Fibroblast of lung (primary cell): ENCODE results near the gene ACSM3. TPM values are rescaled to one million over a fixed set of nuclear protein-coding genes. Genes with fewer than 3 reads are reported as not detected.

Source experiments
- DNase-seq, 2 donors: peaks; one replicate each; pipeline versions ENCODE4 v3.0.0 to v3.0.0-alpha.2; 2010; ENCODE audit warnings: low read depth in 2 of 2
- H2AFZ ChIP-seq: 2 replicates; pipeline ENCODE4 v1.5.1; 2012; ENCODE audit warnings: low read length, control low read depth, inconsistent platforms
- H3K27ac ChIP-seq: 2 replicates; pipeline ENCODE4 v1.5.1; 2011; ENCODE audit warnings: low read length, control low read depth; ENCODE audit not compliant: insufficient read depth
- H3K27me3 ChIP-seq: 2 replicates; pipeline ENCODE4 v1.5.1; 2011; ENCODE audit warnings: mild to moderate bottlenecking, low read length; ENCODE audit not compliant: control insufficient read depth, insufficient read depth
- H3K36me3 ChIP-seq: 2 replicates; pipeline ENCODE4 v1.5.1; 2011; ENCODE audit warnings: low read length; ENCODE audit not compliant: control insufficient read depth, insufficient read depth
- H3K4me1 ChIP-seq: 2 replicates; pipeline ENCODE4 v1.5.1; 2011; ENCODE audit warnings: low read length; ENCODE audit not compliant: control insufficient read depth, insufficient read depth; ENCODE audit errors: extremely low read depth
- H3K4me2 ChIP-seq: 2 replicates; pipeline ENCODE4 v1.5.1; 2011; ENCODE audit warnings: low read length, control low read depth; ENCODE audit not compliant: insufficient read depth; ENCODE audit errors: extremely low read depth
- H3K4me3 ChIP-seq, 4 experiments: fragments of 200-600 bp in 1 of 4; sonication (generic) in 1 of 4; replicated peaks in 1 of 4; 2 replicates each; pipeline ENCODE4 v1.5.1; 2011 to 2016; ENCODE audit warnings: low read length in 4 of 4, low read depth in 3 of 4, mild to moderate bottlenecking in 3 of 4, control low read depth in 2 of 4, inconsistent platforms in 1 of 4, mixed read lengths in 1 of 4; ENCODE audit not compliant: insufficient read depth in 1 of 4; ENCODE audit errors: control extremely low read depth in 1 of 4
- H3K79me2 ChIP-seq: 2 replicates; pipeline ENCODE4 v1.5.1; 2012; ENCODE audit warnings: mild to moderate bottlenecking, low read length, inconsistent platforms; ENCODE audit not compliant: control insufficient read depth, insufficient read depth
- H3K9ac ChIP-seq: 2 replicates; pipeline ENCODE4 v1.5.1; 2011; ENCODE audit warnings: mild to moderate bottlenecking, low read length, control low read depth; ENCODE audit not compliant: insufficient read depth
- H3K9me3 ChIP-seq: 2 replicates; pipeline ENCODE4 v1.5.1; 2012; ENCODE audit warnings: low read depth, low read length; ENCODE audit not compliant: control insufficient read depth, insufficient read depth
- H4K20me1 ChIP-seq: 2 replicates; pipeline ENCODE4 v1.5.1; 2011; ENCODE audit warnings: low read length; ENCODE audit not compliant: control insufficient read depth, insufficient read depth; ENCODE audit errors: extremely low read depth
- CTCF ChIP-seq, 2 donors: IDR thresholded peaks in 1 of 2; conservative IDR thresholded peaks in 1 of 2; 1 replicate in 1 of 2; 2 replicates in 1 of 2; pipeline ENCODE4 v1.5.1; 2011 to 2012; ENCODE audit warnings: low read length in 2 of 2, control low read depth in 1 of 2, inconsistent platforms in 1 of 2, low read depth in 1 of 2, mild to moderate bottlenecking in 1 of 2
- EZH2 ChIP-seq: IDR thresholded peaks from 2 replicates; pipeline ENCODE4 v1.5.1; 2012; ENCODE audit warnings: low read length, control low read depth, mild to moderate bottlenecking; ENCODE audit errors: missing control alignments
- polyA plus RNA-seq, 2 donors: library from polyadenylated mRNA; depleted of rRNA in 1 of 2; stranded (reverse) in 1 of 2; unstranded in 1 of 2; fragments of >200 nt; gene quantifications; 2 replicates each; pipeline ENCODE4 v1.2.1, GENCODE V29; 2011 to 2012; ENCODE audit warnings: missing spikeins in 1 of 2
- total RNA-seq: library from RNA; depleted of rRNA; stranded (reverse); fragments of >200 nt; gene quantifications from 2 replicates; pipeline ENCODE4 v1.2.1, GENCODE V29; 2014

The ACSM3 gene
- total and polyA plus RNA-seq, 2 donors (not counting 1 experiment from before 2014, with no cell fraction given), result 0.32 to 1.3 TPM

GRCh38 chr16:20743591-20743990, 20.2 kb upstream of the ACSM3 start:
- DNase-seq, result no peak
- no peak overlapping the region for H2AFZ ChIP-seq
- H3K79me2 ChIP-seq, result peaks cover 24% of the 10 kb centered on the region
- H3K9me3 ChIP-seq, result no peaks in the 10 kb centered on the region
- no peaks in the 10 kb centered on the region for H4K20me1 ChIP-seq
- no peaks in the 10 kb centered on the region for H3K27me3 ChIP-seq
- no peak overlapping the region for H3K27ac ChIP-seq
- no peak overlapping the region for H3K4me2 ChIP-seq
- TF ChIP-seq EZH2 (no peak), CTCF (conservative IDR thresholded peaks at IDR 0.05 in 1 of 2, IDR thresholded peaks at IDR 0.05 in 1 of 2; ENCODE audit: low read depth in 1 of 2, low read length in 2 of 2) (no peak)
- H3K36me3 ChIP-seq, result no peaks in the 10 kb centered on the region
- H3K9ac ChIP-seq, result no peak overlapping the region
- H3K4me1 ChIP-seq, result peaks cover 2% of the 10 kb centered on the region
- H3K4me3 ChIP-seq, result no peak overlapping the region

- DNase-seq, result no peak
- Histone ChIP-seq H3K36me3 (no peaks in the 10 kb centered on the region), H2AFZ (no peak overlapping the region), H4K20me1 (no peaks in the 10 kb centered on the region), H3K4me3 (no peak overlapping the region), H3K4me2 (no peak overlapping the region), H3K9me3 (no peaks in the 10 kb centered on the region), H3K9ac (no peak overlapping the region), H3K27me3 (no peaks in the 10 kb centered on the region), H3K4me1 (no peaks in the 10 kb centered on the region), H3K79me2 (peaks cover 12% of the 10 kb centered on the region), H3K27ac (no peak overlapping the region)
- no peak for TF ChIP-seq CTCF (conservative IDR thresholded peaks at IDR 0.05 in 1 of 2, IDR thresholded peaks at IDR 0.05 in 1 of 2; ENCODE audit: low read depth in 1 of 2, low read length in 2 of 2)
- no peak for TF ChIP-seq EZH2
Measured at GRCh38 chr16:20744922-20745440, 18.8 kb upstream of the ACSM3 start.

- no peaks in the 10 kb centered on the region for H3K4me1 ChIP-seq
- H3K27ac ChIP-seq, result no peak overlapping the region
- H3K4me3 ChIP-seq, result no peak overlapping the region
- H3K36me3 ChIP-seq, result no peaks in the 10 kb centered on the region
- H3K79me2 ChIP-seq, result no peaks in the 10 kb centered on the region
- H4K20me1 ChIP-seq, result no peaks in the 10 kb centered on the region
- no peaks in the 10 kb centered on the region for H3K27me3 ChIP-seq
- no peaks in the 10 kb centered on the region for H3K9me3 ChIP-seq
- no peak overlapping the region for H3K9ac ChIP-seq
- TF ChIP-seq EZH2 (no peak), CTCF (conservative IDR thresholded peaks at IDR 0.05 in 1 of 2, IDR thresholded peaks at IDR 0.05 in 1 of 2; ENCODE audit: low read depth in 1 of 2, low read length in 2 of 2) (no peak)
- no peak overlapping the region for H3K4me2 ChIP-seq
- no peak overlapping the region for H2AFZ ChIP-seq
- DNase-seq, result no peak
Measured at GRCh38 chr16:20746461-20746860, 17.4 kb upstream of the ACSM3 start.
